Inflammatory macrophage treated with lipopolysaccharide for 4 hours (primary cell): ENCODE measurements around the gene GRID2IP.

ENCODE experiments used
- DNase-seq: peaks from one replicate; pipeline ENCODE4 v3.0.0-alpha.2; 2020

GRID2IP gene

DNA sequence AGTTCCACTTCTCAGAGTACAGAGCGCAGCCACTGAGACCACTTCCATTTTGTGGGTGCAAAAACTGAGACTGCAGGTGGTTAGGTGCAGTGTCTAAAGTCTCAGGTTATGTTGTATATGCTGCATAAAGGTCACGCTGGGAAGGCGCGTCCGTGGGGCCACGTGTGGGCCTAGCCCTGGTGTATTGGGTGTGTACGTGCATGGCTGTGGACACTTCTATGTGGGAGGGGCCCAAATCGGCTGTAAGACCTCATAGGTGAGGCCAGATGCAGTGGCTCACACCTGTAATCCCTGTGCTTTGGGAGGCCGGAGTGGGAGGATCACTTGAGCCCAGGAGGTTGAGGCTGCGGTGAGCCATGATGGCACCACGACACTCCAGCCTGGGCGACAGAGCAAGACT is 37.7 kb downstream of the GRID2IP start:
- no peak for DNase-seq

DNA sequence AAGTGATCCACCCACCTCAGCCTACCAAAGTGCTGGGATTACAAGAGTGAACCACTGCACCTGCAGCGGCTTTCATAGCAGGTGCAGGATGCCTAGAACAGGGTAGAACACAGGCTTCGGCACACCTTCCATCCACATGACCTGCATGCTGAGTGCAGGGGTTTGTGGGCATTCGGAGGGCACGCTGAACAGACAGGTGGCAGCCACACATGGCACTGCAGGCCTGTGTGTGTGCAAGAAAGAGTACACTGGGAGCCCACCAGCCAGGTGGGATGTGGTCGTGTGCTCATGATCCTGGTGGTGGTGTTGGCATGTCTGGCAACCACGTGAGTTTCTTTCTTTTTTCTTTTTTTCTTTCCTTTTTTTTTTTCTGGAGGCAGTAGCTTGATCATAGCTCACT is 38.4 kb downstream of the GRID2IP start:
- no peak for DNase-seq

DNA sequence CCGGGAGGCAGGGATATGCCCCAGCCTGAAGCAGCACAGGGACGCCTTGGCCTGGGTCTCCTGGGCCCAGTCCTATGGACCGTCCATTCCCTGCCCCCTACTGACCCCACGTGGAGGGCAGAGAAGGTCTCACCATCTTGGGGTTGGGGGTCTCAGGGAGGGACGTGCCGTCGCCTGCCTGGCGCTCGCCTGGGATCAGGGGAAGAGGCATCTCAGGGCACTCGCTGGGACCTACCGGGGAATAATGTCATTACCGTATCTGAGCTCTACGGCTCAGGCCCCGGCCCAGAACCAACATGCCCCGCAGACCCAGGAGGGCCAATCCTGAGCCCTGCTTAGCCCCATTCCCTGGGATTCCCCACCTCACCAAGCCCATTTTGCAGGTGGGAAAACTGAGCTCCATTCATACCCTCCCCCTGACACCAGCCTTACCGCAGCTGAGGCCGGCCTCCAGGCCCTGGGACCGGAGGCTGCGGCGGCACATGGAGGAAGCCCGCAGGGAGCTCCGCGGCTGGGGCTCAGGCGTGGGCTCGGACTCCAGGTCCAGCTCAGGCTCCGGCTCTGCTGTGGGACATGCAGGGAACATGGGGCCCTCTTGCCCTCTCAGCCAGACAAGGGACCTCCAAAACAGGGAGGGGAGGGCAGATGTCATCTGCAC is 40.7 kb downstream of the GRID2IP start:
- DNase-seq, result no peak

DNA sequence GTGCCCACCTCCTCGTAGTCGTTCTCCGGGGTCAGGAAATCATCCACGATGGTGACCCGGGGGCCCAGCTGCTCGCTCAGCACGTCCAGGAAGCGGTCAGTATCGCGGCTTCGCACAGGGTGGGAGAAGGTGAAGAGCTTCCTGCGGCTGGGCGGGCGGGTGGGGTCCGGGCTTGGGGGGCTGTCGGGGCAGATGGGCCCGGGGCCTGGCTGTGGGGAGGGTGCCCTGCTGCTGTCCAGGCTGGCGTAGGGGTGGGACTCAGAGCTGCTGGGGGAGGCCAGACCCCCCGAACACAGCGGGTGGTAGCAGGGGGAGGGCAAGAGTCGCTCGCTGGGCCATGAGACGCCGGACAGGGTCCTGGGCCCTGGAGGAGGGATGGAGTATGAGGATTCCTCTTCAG is 42.3 kb downstream of the GRID2IP start:
- no peak for DNase-seq

DNA sequence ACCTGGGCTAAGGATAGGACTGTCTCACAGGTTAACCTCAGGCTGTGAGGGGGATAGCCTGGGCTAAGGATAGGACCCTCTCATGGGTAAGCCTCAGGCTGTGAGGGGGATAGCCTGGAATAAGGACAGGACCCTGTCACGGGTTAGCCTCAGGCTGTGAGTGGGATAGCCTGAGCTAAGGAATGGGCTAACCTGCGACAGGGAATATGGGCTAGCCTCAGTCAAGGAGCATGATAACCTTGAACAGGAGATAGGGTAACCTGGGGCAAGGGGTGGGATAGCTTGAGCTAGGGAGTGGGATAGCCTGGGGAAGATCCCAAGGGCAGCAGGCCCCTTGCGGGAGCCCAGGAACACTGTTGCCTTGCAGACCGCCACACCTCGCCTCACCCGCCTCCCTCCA is 42.7 kb downstream of the GRID2IP start:
- no peak for DNase-seq

DNA sequence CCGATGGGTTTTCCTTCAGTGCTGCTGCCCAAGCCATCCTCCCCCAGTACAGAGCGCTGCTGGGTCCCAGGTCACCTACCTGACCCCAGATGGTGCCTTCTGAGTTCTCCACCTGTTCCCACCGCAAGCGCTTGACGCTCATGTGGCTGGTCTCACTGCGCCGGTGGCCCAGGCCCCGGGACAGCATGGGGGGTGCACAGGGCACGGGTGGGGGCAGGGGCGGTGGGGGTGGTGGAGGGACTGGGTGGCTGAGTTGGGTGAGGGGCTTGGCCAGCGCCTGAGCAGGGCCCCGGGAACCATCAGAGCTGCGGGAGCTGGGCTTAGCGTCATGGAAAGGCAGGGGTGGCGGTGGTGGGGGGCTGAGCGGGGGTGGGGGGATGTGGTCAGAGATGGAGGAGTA is 43.4 kb downstream of the GRID2IP start:
- no peak for DNase-seq

DNA sequence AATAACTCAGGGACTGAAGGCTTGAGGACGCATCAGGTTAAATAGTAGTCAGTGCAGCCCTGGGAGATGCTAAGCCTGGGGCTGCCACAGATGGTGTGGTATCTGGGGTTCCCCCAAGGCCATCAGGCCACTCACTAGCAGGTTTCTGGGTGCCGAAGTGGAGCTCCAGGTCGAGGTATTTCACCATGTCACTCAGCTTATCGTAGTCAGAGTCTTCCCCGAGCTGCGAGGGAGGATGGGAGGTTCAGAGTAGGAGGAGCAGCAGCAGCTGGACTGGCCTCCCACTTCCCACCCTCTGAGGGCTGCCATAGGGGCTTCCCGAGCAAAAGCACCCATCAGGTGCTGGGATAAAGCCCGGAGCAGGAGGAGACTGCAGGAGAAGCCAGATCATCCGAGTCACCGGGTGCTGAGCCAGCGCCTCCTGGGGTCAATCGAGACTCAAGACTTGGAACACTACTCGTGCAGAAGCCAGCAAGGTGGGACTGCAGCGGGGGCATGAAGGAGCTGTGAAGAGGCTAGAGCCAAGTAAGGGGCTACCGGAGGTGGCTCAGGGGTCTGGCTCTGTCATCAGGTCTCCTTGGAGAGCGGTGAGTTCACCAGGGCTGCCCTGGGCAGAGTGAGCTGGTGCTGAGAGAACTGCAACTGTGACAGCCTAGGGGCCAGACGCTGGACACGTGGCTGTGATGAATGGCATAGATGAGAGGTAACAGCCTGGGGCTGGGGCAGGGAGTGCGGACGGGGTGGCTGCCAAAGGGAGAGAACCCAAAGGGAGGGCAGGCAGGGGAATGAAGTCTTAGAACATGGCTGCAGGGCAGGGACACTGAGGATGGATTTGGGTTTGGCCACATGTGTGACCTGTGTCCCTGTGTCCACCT is 45.3 kb downstream of the GRID2IP start:
- DNase-seq, result no peak

DNA sequence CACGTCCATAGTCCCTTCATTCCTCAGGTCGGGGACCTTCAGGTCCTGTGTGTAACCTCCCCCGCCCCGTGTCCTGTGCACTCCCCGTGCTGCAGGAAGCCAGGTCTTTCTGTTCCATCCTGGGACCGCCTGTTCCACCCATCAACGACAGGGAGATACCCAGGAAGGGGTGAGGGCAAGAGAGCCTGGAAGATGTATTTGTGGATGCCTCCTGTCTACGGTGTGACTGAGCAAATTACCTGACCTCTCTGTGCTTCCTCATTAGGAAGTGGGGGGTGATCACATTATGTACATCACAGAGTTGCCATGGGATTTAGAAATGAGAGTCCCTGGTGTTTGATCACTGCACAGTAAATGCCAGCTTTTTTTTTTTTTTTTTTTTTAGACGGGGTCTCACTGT is 46.3 kb downstream of the GRID2IP start:
- DNase-seq, result no peak

DNA sequence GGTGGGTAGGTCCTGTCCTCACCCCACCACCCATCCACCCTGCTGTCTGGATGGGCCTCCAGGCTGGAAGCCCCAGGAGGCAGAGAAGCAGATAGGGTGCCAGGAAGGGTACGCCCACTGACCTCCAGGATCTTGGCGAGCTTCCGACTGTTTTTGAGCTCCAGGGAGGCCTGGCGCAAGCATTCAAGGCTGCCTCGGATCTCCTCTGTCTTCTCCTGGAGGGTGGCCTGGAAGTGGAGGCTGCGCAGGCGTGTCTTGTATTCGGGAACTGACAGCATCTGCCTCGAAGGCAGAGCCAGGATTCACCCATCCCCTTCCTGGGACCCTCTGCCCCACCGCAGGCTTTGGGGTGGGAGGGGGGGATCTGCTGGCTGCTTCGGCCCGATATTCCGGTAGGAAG is 48.4 kb downstream of the GRID2IP start:
- DNase-seq, result no peak

DNA sequence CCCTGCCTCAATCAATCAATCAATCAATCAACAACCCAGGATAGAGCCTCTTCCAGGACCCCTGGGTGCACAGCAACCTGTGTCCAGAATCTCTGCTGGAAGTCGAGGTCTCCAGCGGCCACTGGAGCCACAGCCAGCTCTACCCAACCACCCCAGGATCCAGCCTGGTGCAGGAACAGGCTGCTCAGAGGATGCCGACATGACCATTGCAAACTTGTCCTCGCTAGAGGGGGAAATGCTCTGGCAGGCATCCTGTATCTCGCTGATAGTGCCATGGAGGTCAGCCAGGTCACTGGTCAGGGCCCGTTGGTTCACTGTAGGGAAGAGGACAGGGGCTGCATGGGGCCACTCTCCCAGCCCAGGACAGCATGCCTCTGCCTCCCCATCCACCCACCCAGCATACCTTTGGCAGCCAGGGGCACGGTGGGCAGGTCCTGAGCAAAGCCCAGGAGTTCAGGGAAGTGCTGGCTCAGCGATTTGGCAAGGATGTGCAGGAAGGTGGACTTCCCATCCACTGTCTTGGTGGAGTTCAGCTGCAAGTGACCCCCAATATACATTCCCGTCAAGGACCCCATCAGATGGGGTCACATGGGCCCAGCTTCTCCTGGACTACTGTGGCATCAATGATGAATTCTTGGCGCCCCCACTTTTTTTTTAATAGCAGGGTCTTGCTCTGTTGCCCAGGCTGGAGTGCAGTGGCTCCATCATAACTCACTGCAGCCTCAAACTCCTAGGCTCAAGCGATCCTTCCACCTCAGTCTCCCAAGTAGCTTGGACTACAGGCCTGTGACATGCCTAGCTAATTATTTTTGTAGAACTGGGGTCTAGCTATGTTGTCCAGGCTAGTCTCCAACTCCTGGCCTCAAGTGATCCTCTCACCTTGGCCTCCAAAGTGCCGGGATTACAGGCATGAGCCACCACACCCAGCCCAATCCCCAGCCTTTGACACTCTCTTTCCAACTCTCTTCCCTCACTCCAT is 49.4 kb downstream of the GRID2IP start:
- no peak for DNase-seq

DNA sequence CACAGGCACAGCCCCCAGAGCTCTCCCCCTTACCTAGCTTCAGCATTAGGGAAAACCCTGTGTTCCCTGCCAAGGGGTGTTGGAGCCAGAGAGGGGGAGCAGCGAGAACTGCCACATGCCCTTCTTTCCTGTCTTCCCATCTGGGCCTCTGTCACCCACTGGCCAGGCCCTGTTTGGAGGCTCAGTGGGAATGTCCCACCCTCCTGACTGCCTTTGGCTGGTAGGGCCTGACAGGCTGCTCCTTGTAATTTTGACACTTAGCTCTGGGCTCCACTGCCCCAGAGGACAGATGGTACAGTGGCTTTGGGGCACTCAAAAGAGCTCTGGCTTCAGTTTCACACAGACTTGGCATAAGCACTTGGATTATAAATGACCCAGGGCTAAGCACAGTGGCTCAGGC is 50.6 kb downstream of the GRID2IP start:
- no peak for DNase-seq

DNA sequence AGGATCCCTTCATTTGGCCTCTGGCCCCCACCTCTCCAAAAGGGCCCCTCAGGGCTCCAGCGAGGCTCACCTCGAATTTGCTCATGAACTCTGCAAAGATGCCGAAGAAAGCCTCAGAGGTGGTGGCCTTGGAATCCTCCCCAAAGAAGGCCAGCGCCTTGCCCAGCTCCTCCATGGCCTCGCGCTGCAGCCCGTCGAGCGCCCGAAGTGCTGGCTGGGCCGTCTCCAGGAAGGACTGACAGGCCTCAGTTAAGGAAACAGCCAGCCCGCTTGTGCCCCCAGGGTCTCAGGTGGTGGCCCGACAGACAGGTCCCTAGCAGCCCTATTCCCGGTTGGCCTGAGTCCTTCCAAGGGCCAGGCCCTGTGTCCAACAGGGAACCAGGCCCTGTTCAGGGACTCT is 53.3 kb downstream of the GRID2IP start:
- no peak for DNase-seq

DNA sequence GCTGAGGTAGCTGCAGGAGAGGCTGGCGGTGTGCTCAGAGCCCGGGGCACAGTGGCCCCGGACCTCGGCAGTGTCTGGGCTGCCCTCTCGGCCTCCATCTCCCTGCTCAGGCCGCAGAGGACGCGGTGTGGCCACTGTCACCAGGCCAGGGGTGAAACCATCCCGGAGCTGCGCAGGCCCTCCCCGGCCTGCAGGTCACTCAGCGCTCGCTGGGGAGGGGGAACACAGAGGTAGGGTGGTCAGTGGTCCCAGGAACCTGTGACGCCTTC is 53.7 kb downstream of the GRID2IP start:
- DNase-seq, result no peak

DNA sequence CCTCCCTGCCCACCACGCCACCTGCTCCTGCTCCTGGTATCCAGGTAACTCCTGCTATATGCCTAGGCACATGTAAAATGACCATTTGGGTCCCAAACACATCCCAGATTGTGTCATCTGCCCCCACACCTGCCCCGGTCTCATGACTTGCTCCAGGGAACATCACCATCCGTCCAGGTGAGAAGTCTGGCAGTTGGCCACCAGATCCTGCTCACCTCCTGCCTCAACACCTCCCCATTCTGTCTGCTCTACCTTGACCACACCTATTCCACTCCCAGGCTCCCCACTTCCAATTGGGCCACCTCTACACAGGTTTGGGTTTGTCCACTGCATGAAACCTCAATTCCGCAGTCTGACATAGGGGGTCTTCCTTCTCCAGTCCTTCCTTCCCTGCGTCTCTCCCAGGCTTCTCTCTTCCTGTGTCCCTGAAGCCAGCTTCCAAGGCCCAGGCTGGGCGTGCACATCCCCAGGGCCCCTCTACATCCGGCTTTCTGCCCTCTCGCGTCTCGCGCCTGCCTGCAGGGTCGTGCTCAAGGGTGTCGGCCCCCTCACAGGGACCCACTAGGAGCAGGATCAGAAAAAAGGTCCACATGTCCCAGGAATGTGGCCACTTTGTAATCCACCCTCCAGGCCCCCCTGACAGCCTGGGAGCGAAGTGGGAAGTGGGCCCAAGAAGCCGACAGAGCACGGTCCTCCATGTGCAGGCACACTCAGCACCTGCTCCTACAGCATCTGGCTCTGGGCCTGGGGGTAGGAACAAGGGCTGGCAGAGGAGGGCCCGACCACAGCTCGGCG is 54.2 kb downstream of the GRID2IP start:
- no peak for DNase-seq

DNA sequence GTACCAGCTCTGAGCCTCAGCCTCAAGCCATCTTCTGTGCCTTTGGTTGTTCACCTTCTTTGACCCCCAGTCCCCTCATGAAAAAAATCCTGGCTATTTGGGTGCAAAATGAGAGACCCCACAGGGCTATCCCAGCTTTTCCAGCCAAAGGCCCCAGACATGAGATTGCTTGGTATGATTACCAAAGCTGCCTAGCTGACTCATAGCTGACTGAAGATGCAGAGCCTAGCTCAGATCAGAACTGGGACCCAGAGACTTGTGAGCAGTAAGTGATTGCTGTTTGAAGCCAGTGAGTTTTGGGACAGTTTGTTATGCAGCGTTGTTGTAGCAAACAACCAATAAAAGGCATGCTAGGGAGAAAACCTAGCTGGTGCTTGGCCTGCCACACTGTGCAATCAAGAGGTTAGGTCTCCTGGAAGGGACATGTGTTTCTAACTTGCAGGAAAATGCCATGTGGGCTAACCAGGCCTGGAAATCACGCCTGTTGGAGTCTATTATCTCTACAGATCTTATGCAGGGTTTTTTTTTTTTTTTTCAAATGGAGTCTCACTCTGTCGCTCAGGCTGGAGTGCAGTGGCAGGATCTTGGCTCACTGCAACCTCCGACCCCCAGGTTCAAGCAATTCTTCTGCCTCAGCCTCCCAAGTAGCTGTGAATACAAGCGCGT is 55.5 kb downstream of the GRID2IP start:
- no peak for DNase-seq

DNA sequence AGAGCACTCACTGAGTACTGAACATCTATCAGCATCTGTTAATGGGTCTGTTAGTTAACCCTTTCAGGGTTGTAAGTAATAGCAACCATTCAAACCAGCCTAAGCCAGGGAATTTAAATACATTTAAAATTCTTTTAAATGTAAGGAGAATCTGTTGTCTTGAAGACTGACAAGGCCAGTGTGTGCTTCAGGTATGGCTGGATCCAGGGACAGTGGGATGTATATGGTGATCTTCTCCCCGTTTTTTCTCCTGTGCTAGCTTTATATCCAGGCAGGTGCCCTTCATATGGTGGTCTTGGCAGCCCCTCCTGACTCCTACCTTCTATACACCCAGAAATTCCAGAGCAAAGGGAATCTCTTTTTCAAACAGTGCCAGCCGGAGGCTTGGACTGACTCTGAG is 56.9 kb downstream of the GRID2IP start:
- DNase-seq, result no peak

DNA sequence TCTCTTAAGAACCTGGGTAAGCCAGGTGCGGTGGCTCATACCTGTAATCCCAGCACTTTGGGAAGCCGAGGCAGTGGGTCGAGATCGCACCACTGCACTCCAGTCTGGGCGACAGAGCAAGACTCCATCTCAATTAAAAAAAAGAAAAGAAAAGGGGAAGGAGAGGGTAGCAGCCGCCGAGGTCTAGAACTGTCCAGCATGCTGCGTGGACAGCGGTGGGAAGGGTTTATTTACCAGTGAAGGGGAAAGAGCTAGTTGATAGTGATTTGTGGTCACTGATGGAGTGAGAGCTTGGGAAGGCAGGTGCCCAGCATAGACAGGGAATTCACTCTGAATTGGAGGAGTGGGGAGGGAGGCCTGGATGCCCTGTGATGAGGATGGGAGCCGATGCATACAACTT is 60.1 kb downstream of the GRID2IP start:
- DNase-seq, result no peak

DNA sequence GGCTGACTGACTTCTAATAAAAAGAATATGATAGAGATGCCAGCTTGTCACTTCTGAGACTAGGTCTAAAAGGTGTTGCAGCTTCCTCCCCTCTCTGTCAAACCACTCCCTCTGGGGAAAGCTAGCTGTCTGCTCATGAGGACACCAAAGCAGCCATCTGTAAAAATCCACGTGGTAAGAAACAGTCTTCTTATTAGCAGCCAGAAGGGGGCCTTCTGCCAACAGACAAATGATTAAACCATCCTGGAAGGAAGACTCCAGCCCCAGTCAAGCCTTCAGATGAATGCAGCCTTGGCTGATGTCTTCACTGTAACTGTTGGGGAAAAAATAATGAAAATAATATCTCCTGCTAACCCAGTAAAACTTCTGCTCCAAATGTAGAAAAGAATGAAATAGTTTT is 61.6 kb downstream of the GRID2IP start:
- no peak for DNase-seq

DNA sequence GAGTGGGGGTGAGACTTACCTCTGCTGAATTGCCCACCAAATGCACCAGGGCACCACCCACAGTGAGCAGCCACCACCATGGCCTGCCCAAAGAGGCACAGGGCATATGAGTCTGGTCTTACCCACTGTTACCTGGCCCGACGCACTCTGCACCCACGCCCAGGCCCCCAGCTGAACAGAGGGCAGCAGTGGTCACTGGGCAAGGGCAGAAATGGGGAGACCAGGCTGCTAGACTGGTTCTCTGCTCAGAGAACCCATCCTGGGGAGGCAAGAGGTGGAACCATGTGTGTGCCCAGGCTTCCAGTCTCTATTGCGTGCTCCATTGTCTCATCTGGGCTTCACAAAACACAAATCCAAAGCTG is 64.1 kb downstream of the GRID2IP start:
- no peak for DNase-seq

DNA sequence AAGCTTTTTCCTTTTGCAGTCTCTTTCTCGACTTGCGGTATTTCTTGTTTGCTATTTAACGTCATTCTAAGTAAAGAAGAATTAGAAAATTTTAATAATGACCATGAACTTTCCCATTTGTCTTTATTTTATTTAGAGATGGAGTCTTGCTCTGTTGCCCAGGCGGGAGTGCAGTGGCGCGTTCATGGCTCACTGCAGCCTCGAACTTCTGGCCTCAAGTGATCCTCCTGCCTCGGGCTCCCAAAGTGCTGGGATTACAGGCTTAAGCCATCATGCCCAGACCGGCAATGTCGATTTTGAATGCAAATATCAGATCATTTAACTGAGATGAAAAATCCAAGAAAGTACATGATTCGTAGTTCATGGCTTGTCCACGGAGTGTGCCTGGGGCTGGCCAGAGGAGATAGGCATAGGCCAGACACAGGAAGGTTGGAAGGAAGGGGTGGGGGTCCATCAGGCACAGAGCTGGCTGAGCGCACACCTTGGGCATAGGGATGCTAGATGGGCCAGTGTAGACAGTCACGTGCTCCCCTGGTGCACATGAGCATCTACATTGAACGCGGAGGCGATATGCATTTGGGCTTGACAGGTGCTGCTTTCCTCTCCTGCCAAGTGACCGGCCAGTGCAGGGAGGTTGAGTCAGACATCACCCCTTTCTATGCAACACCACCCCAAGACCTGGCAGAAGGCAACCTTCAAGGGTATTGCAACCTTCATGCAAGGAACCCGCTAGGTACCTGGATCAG is 64.7 kb downstream of the GRID2IP start:
- no peak for DNase-seq

DNA sequence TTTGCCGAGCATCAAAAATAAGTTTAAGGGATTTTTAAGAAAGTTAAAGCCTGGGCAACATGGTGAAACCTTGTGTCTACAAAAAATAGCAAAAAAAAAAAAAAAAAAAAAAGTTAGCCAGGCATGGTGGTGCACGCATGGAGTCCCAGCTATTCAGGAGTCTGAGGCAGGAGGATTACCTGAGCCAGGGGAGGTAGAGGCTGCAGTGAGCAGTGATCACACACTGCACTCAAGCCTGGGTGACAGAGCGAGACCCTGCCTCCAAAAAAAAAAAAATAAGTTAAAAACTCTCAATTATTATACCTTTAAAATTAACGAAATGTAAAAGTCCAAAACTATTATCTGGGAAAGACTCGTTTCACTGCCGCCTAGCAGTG is 68.5 kb downstream of the GRID2IP start:
- DNase-seq, result no peak

DNA sequence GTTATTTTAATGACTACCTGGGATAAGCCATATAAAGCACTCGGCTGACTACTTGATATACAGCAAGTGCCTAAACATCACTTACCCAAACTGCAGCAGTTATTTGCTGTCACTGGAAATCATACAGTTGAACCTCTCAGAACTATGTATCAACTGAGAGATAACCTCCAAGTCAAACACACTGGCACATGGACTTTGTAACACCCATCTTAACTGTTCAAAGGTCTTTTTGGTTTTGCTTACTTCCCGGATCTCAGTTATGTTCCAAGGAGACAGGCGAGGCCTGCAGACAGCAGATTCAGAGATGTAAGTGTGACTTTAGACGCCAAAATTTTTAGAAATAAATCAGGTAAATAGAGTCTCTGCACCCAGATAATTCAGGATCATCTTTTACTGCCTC is 69.0 kb downstream of the GRID2IP start:
- DNase-seq, result no peak
